SK-N-DZ (cell line): ENCODE measurements around the gene CTDNEP1.
A peak's percentile ranks its signal among the peaks of the same experiment; 100 is the strongest.

Experiments used
- DNase-seq: peaks from one replicate; pipeline ENCODE4 v3.0.0-alpha.2; 2015; ENCODE audit warnings: low spot score

CTDNEP1 gene

GRCh38 chr17:7280519-7281073 is 29.1 kb upstream of the CTDNEP1 start:
- peak; percentile 88 for DNase-seq

- DNase-seq = no peak
These were observed 27.9 kb upstream of the CTDNEP1 start for GRCh38 chr17:7279448-7279847.

- DNase-seq = no peak
These were observed 15.2 kb upstream of the CTDNEP1 start for GRCh38 chr17:7266784-7267183.

- DNase-seq = no peak
These were observed 12.2 kb upstream of the CTDNEP1 start for GRCh38 chr17:7263801-7264078.

- no peak for DNase-seq
These were observed 11.6 kb upstream of the CTDNEP1 start for GRCh38 chr17:7262935-7263800.

- DNase-seq = no peak
These were observed 10.8 kb upstream of the CTDNEP1 start, which contains the start of gene CLDN7 for GRCh38 chr17:7262192-7262934. TSS of gene CLDN7 (minus strand) at chr17:7262478. CDS start at chr17:7262043, 435 bp downstream.

GRCh38 chr17:7261379-7262191 is 10.1 kb upstream of the CTDNEP1 start:
- DNase-seq = no peak

GRCh38 chr17:7260651-7261378 is 9.3 kb upstream of the CTDNEP1 start:
- no peak for DNase-seq

GRCh38 chr17:7260151-7260550 is 8.6 kb upstream of the CTDNEP1 start:
- DNase-seq = no peak

- no peak for DNase-seq
These were observed 8.0 kb upstream of the CTDNEP1 start for GRCh38 chr17:7259555-7259889.

- no peak for DNase-seq
These were observed 7.4 kb upstream of the CTDNEP1 start for GRCh38 chr17:7258731-7259554.

GRCh38 chr17:7256766-7257456 is 5.4 kb upstream of the CTDNEP1 start:
- no peak for DNase-seq

- no peak for DNase-seq
These were observed 3.0 kb upstream of the CTDNEP1 start for GRCh38 chr17:7254511-7254910.

GRCh38 chr17:7253082-7253481 is 1.5 kb upstream of the CTDNEP1 start:
- DNase-seq = no peak

GRCh38 chr17:7252176-7253043 is 876 bp upstream of the CTDNEP1 start, which contains the start of gene ELP5:
TSS of gene ELP5 (plus strand) at chr17:7252215. CDS start at chr17:7252551, 336 bp downstream.
- peak; percentile 98 for DNase-seq

- DNase-seq = no peak
These were observed 573 bp downstream of the CTDNEP1 start for GRCh38 chr17:7250695-7251627.

- no peak for DNase-seq
These were observed 1.7 kb downstream of the CTDNEP1 start for GRCh38 chr17:7249830-7250229.
